HepG2 (cell line): ENCODE data around the gene FAM222B. TPM values are rescaled to one million over a fixed set of nuclear protein-coding genes. Genes with fewer than 3 reads are reported as not detected.
A peak's percentile ranks its signal among the peaks of the same experiment; 100 is the strongest.

Experiments
- ASH2L ChIP-seq: fragments of 300-600, 200-600 bp; sonication (generic); IDR thresholded peaks from 2 replicates; pipeline ENCODE4 v1.7.0; 2017; ENCODE audit warnings: low read depth, mild to moderate bottlenecking, moderate library complexity, mixed read lengths, low read length; ENCODE audit not compliant: insufficient read length
- BRF2 ChIP-seq: sonication (generic); formaldehyde crosslinking; IDR thresholded peaks from 2 replicates; pipeline ENCODE4 v1.8.1; 2022; ENCODE audit warnings: mild to moderate bottlenecking, missing genetic modification reagents
- FOXK2 ChIP-seq: fragments of 450-650 bp; IDR thresholded peaks from 2 replicates; pipeline ENCODE4 v1.6.1; 2016
- HNRNPH1 ChIP-seq: fragments of 200-400 bp; formaldehyde crosslinking; optimal IDR thresholded peaks from 2 replicates; pipeline ENCODE3; 2017; ENCODE audit warnings: mild to moderate bottlenecking, low read depth, low read length
- HNRNPLL ChIP-seq: fragments of 200-400 bp; formaldehyde crosslinking; IDR thresholded peaks from 2 replicates; pipeline ENCODE4 v1.6.1; 2017; ENCODE audit warnings: mild to moderate bottlenecking, low read depth, low read length; ENCODE audit not compliant: poor library complexity, severe bottlenecking
- KLF13 ChIP-seq: sonication (generic); formaldehyde crosslinking; IDR thresholded peaks from 2 replicates; pipeline ENCODE4 v1.4.0; 2020; ENCODE audit warnings: mild to moderate bottlenecking, missing genetic modification reagents
- MED13 ChIP-seq: sonication (generic); formaldehyde crosslinking; IDR thresholded peaks from 2 replicates; pipeline ENCODE4 v1.5.0; 2020; ENCODE audit warnings: missing genetic modification reagents
- NCOA5 ChIP-seq: sonication (generic); formaldehyde crosslinking; IDR thresholded peaks from 2 replicates; pipeline ENCODE4 v1.4.0; 2020; ENCODE audit warnings: missing genetic modification reagents
- PBX3 ChIP-seq: sonication (generic); formaldehyde crosslinking; IDR thresholded peaks from 2 replicates; pipeline ENCODE4 v1.8.1; 2023; ENCODE audit warnings: missing genetic modification reagents, inconsistent platforms, borderline replicate concordance
- PHF8 ChIP-seq: sonication (generic); formaldehyde crosslinking; IDR thresholded peaks from 2 replicates; pipeline ENCODE4 v1.5.0; 2020; ENCODE audit warnings: missing genetic modification reagents
- SAFB2 ChIP-seq: sonication (generic); formaldehyde crosslinking; IDR thresholded peaks from 2 replicates; pipeline ENCODE4 v1.5.1; 2020; ENCODE audit warnings: missing genetic modification reagents, low read depth, mild to moderate bottlenecking, borderline replicate concordance
- SKIL ChIP-seq: sonication (generic); formaldehyde crosslinking; IDR thresholded peaks from 2 replicates; pipeline ENCODE4 v1.8.0; 2022; ENCODE audit warnings: missing genetic modification reagents, mild to moderate bottlenecking, moderate library complexity, borderline replicate concordance
- TCF12 ChIP-seq, 2 experiments: fragments of 450-650 bp in 1 of 2; sonication (generic) in 1 of 2; formaldehyde crosslinking in 1 of 2; IDR thresholded peaks; 2 replicates each; pipeline versions ENCODE4 v1.6.1 to v1.8.0; 2017 to 2022; ENCODE audit warnings: antibody characterized with exemption in 1 of 2, mild to moderate bottlenecking in 1 of 2, missing genetic modification reagents in 1 of 2, moderate library complexity in 1 of 2
- TMF1 ChIP-seq: sonication (generic); formaldehyde crosslinking; IDR thresholded peaks from 2 replicates; pipeline ENCODE4 v1.8.1; 2022; ENCODE audit warnings: low read depth, missing genetic modification reagents
- ZFX ChIP-seq: sonication (generic); formaldehyde crosslinking; IDR thresholded peaks from 2 replicates; pipeline ENCODE4 v1.4.0; 2020; ENCODE audit warnings: mild to moderate bottlenecking, low read depth, missing genetic modification reagents, moderate library complexity
- ZNF24 ChIP-seq: fragments of 450-650 bp; IDR thresholded peaks from 2 replicates; pipeline ENCODE4 v1.6.1; 2017; ENCODE audit warnings: antibody characterized with exemption, mild to moderate bottlenecking
- ZNF337 ChIP-seq: sonication (generic); formaldehyde crosslinking; IDR thresholded peaks from 2 replicates; pipeline ENCODE4 v1.5.1; 2020; ENCODE audit warnings: missing genetic modification reagents, low read depth, mild to moderate bottlenecking, borderline replicate concordance
- ZNF576 ChIP-seq: sonication (generic); formaldehyde crosslinking; IDR thresholded peaks from 2 replicates; pipeline ENCODE4 v1.4.0; 2020; ENCODE audit warnings: mild to moderate bottlenecking, missing genetic modification reagents
- ZNF709 ChIP-seq: sonication (generic); formaldehyde crosslinking; IDR thresholded peaks from 2 replicates; pipeline ENCODE4 v1.5.0; 2020; ENCODE audit warnings: mild to moderate bottlenecking, missing genetic modification reagents
- ZNF839 ChIP-seq: sonication (generic); formaldehyde crosslinking; IDR thresholded peaks from 2 replicates; pipeline ENCODE4 v1.4.0; 2020; ENCODE audit warnings: missing genetic modification reagents, mild to moderate bottlenecking, borderline replicate concordance
- ZNF883 ChIP-seq: sonication (generic); formaldehyde crosslinking; IDR thresholded peaks from 2 replicates; pipeline ENCODE4 v1.5.1; 2020; ENCODE audit warnings: mild to moderate bottlenecking, missing genetic modification reagents; ENCODE audit errors: not compliant biosample characterization
- polyA plus RNA-seq, 8 experiments: library from polyadenylated mRNA; depleted of rRNA in 3 of 8; stranded (reverse) in 7 of 8; unstranded in 1 of 8; fragments of >200 nt; fragmentation: Illumina TruSeq in 4 of 8; extraction: Trizol in 4 of 8; gene quantifications; 2 replicates each; pipeline versions ENCODE4 v1.2.1 to v1.2.3, GENCODE V29; 2011 to 2016; ENCODE audit warnings: low read depth in 4 of 8, missing spikeins in 1 of 8, mixed read lengths in 1 of 8; ENCODE audit not compliant: insufficient read depth in 1 of 8
- total RNA-seq, 5 experiments: library from RNA; depleted of rRNA; stranded (reverse); fragments of >200 nt; fragmentation: Illumina TruSeq; extraction: Trizol; gene quantifications; 2 replicates each; pipeline ENCODE4 v1.2.3, GENCODE V29; 2016; ENCODE audit warnings: low read depth in 1 of 5

Gene FAM222B
- total and polyA plus RNA-seq, 2 of the 13 experiments (the other 11 are each of a cell fraction or from before 2014, with no cell fraction given), result 3.5 to 7.3 TPM

GRCh38 chr17:28842282-28843012 lies at the start of gene FAM222B (continued):
- TF ChIP-seq ZNF709 (CRISPR knock-in tag), result 0 out of 2 replicates have a peak, but pooled peaks have one; percentile 34
- no peak for TF ChIP-seq NCOA5 (CRISPR knock-in tag)
- no peak for TF ChIP-seq HNRNPH1
- 0 out of 2 replicates have a peak, but pooled peaks have one; percentile 37 for TF ChIP-seq ZNF839 (CRISPR knock-in tag)
- no peak for TF ChIP-seq BRF2 (CRISPR knock-in tag)
- TF ChIP-seq SAFB2 (CRISPR knock-in tag), result no peak
- peak; percentile 79 for TF ChIP-seq ZFX (CRISPR knock-in tag)
- TF ChIP-seq TMF1, result no peak
- 0 out of 2 replicates have a peak, but pooled peaks have one; percentile 28 for TF ChIP-seq KLF13 (CRISPR knock-in tag)
- TF ChIP-seq PBX3 (CRISPR knock-in tag), result no peak
- 0 out of 2 replicates have a peak, but pooled peaks have one; percentile 40 for TF ChIP-seq ZNF337 (CRISPR knock-in tag)
- peak; percentile 93 for TF ChIP-seq HNRNPLL
- TF ChIP-seq PHF8 (CRISPR knock-in tag), result peak; percentile 75
- no peak for TF ChIP-seq MED13
- TF ChIP-seq SKIL, result no peak
- no peak for TF ChIP-seq ZNF576 (CRISPR knock-in tag)
- TF ChIP-seq ASH2L, result peak; percentile 37
- peak; percentile 70 for TF ChIP-seq ZNF883
- no peak for TF ChIP-seq FOXK2
- TF ChIP-seq ZNF24, result no peak
- no peak for TF ChIP-seq TCF12 (IDR thresholded peaks at IDR 0.05)
- no peak for TF ChIP-seq TCF12 (CRISPR knock-in tag; IDR thresholded peaks at IDR 0.05)
